Trophoblast cell (in vitro differentiated cells and primary cell): ENCODE measurements around the gene SCGB1D1.

Source experiments
- DNase-seq, 2 donors: peaks; one replicate each; pipeline ENCODE4 v3.0.0-alpha.2; 2016
- H2AFZ ChIP-seq: 2 replicates; pipeline ENCODE4 v1.6.1; 2013; ENCODE audit warnings: low read length, moderate library complexity, mild to moderate bottlenecking; ENCODE audit not compliant: insufficient read depth, poor library complexity
- H2AK5ac ChIP-seq: 2 replicates; pipeline ENCODE4 v1.6.1; 2013; ENCODE audit warnings: mild to moderate bottlenecking, low read length
- H2BK120ac ChIP-seq: 2 replicates; pipeline ENCODE4 v1.6.1; 2013; ENCODE audit warnings: low read length, mild to moderate bottlenecking, moderate library complexity; ENCODE audit not compliant: insufficient read depth, poor library complexity
- H2BK12ac ChIP-seq: 2 replicates; pipeline ENCODE4 v1.6.1; 2013; ENCODE audit warnings: mild to moderate bottlenecking, low read length, moderate library complexity
- H2BK5ac ChIP-seq: 2 replicates; pipeline ENCODE4 v1.6.1; 2013; ENCODE audit warnings: low read length, low read depth, moderate library complexity, mild to moderate bottlenecking; ENCODE audit not compliant: poor library complexity
- H3K14ac ChIP-seq: 2 replicates; pipeline ENCODE4 v1.6.1; 2013; ENCODE audit warnings: mild to moderate bottlenecking, low read length
- H3K18ac ChIP-seq: 2 replicates; pipeline ENCODE4 v1.6.1; 2013; ENCODE audit warnings: mild to moderate bottlenecking, low read length
- H3K23ac ChIP-seq: 2 replicates; pipeline ENCODE4 v1.6.1; 2013; ENCODE audit warnings: low read length
- H3K27ac ChIP-seq: 2 replicates; pipeline ENCODE4 v1.5.1; 2013; ENCODE audit warnings: low read depth, mild to moderate bottlenecking, inconsistent platforms, low read length, moderate library complexity
- H3K27me3 ChIP-seq: 2 replicates; pipeline ENCODE4 v1.6.1; 2013; ENCODE audit warnings: inconsistent platforms, mild to moderate bottlenecking, low read length, moderate library complexity; ENCODE audit not compliant: insufficient read depth
- H3K36me3 ChIP-seq, 2 experiments: 1 replicate in 1 of 2; 2 replicates in 1 of 2; pipeline ENCODE4 v1.6.1; 2013; ENCODE audit warnings: low read length in 2 of 2, mild to moderate bottlenecking in 2 of 2, moderate library complexity in 1 of 2; ENCODE audit not compliant: insufficient read depth in 2 of 2, control insufficient read depth in 1 of 2
- H3K4ac ChIP-seq: 2 replicates; pipeline ENCODE4 v1.6.1; 2013; ENCODE audit warnings: low read depth, mild to moderate bottlenecking, low read length, moderate library complexity
- H3K4me1 ChIP-seq, 2 experiments: 1 replicate in 1 of 2; 2 replicates in 1 of 2; pipeline ENCODE4 v1.6.1; 2013; ENCODE audit warnings: low read length in 2 of 2, mild to moderate bottlenecking in 2 of 2, moderate library complexity in 1 of 2; ENCODE audit not compliant: insufficient read depth in 2 of 2, control insufficient read depth in 1 of 2
- H3K4me2 ChIP-seq: 2 replicates; pipeline ENCODE4 v1.6.1; 2013; ENCODE audit warnings: inconsistent platforms, mild to moderate bottlenecking, low read length, moderate library complexity
- H3K4me3 ChIP-seq: 2 replicates; pipeline ENCODE4 v1.5.1; 2013; ENCODE audit warnings: mild to moderate bottlenecking, low read depth, low read length, inconsistent platforms
- H3K79me1 ChIP-seq: one replicate; pipeline ENCODE4 v1.6.1; 2013; ENCODE audit warnings: low read length
- H3K79me2 ChIP-seq: 2 replicates; pipeline ENCODE4 v1.6.1; 2013; ENCODE audit warnings: low read length, mild to moderate bottlenecking; ENCODE audit not compliant: control insufficient read depth, insufficient read depth, poor library complexity
- H3K9ac ChIP-seq: 2 replicates; pipeline ENCODE4 v1.6.1; 2013; ENCODE audit warnings: mild to moderate bottlenecking, low read length
- H3K9me3 ChIP-seq: 2 replicates; pipeline ENCODE4 v1.6.1; 2013; ENCODE audit warnings: low read depth, mild to moderate bottlenecking, control low read depth, inconsistent platforms, low read length; ENCODE audit not compliant: insufficient read depth
- H4K12ac ChIP-seq: 2 replicates; pipeline ENCODE4 v1.6.1; 2013; ENCODE audit warnings: low read depth, mild to moderate bottlenecking, low read length, moderate library complexity
- H4K8ac ChIP-seq: 2 replicates; pipeline ENCODE4 v1.6.1; 2013; ENCODE audit warnings: low read depth, mild to moderate bottlenecking, low read length, moderate library complexity
- H4K91ac ChIP-seq: one replicate; pipeline ENCODE4 v1.6.1; 2013; ENCODE audit warnings: low read depth, mild to moderate bottlenecking, low read length, moderate library complexity
- WGBS: extraction: QIAGEN DNeasy Blood & Tissue Kit; methylation state at CpG from one replicate; pipeline ENCODE4 v1.1.7; 2013; ENCODE audit warnings: missing lambda C conversion rate; ENCODE audit not compliant: insufficient read length, insufficient coverage; ENCODE audit errors: extremely low coverage; 5-methylcytosine and 5-hydroxymethylcytosine counted together

Gene SCGB1D1

GRCh38 chr11:62241095-62241494 is 51.1 kb downstream of the SCGB1D1 start:
- H2BK120ac ChIP-seq = no peak overlapping the region
- H3K23ac ChIP-seq = no peak overlapping the region
- no peaks in the 10 kb centered on the region for H3K79me1 ChIP-seq
- no peaks in the 10 kb centered on the region for H3K27me3 ChIP-seq
- no peak overlapping the region for H3K4me3 ChIP-seq
- no peak overlapping the region for H2BK5ac ChIP-seq
- no peak overlapping the region for H3K9ac ChIP-seq
- no peak overlapping the region for H3K4me2 ChIP-seq
- H3K79me2 ChIP-seq = no peaks in the 10 kb centered on the region
- H3K14ac ChIP-seq = no peak overlapping the region
- H3K4ac ChIP-seq = no peak overlapping the region
- no peak overlapping the region for H4K8ac ChIP-seq
- H4K12ac ChIP-seq = no peak overlapping the region
- H3K9me3 ChIP-seq = peaks cover 1% of the 10 kb centered on the region
- no peak overlapping the region for H3K27ac ChIP-seq
- DNase-seq = no peak
- H4K91ac ChIP-seq = no peak overlapping the region
- H3K36me3 ChIP-seq = no peaks in the 10 kb centered on the region
- no peaks in the 10 kb centered on the region for H3K4me1 ChIP-seq
- H3K18ac ChIP-seq = no peak overlapping the region
- no peak overlapping the region for H2BK12ac ChIP-seq
- WGBS = no CpG with 5 or more reads among the region's 3 CpGs
- H2AFZ ChIP-seq = no peak overlapping the region
- no peak overlapping the region for H2AK5ac ChIP-seq

DNA sequence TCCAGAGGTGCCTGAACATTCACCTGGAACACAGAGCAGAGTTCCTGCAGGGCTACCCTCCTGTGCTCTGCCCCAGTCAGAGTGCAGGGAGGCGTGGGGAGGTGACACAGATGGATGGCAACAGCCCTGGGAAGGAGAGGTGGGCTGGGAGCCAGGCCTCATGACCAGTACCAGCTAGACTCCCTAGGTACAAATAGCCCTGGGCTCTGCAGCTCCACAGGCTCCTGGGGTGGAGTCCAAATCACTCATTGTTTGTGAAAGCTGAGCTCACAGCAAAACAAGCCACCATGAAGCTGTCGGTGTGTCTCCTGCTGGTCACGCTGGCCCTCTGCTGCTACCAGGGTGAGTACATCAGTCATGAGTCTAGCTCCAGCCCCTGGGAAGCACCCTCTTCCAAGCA is 52.0 kb downstream of the SCGB1D1 start, which contains the start of gene SCGB1D2:
Gene SCGB1D2, plus strand, starts transcription at position 219 of the 400 bp plus-strand sequence. Its CDS starts 69 bp downstream, at position 288.
- Histone ChIP-seq H3K18ac (no peak within 1 kb of the TSS), H2AK5ac (no peak within 1 kb of the TSS), H2BK120ac (no peak within 1 kb of the TSS), H3K36me3 (no peaks in the 10 kb centered on the region), H2BK12ac (no peak within 1 kb of the TSS), H3K4ac (no peak within 1 kb of the TSS), H3K27ac (no peak within 1 kb of the TSS), H3K79me1 (no peaks in the 10 kb centered on the region), H3K79me2 (no peaks in the 10 kb centered on the region), H3K23ac (no peak within 1 kb of the TSS), H2BK5ac (no peak within 1 kb of the TSS), H3K27me3 (no peaks in the 10 kb centered on the region), H4K91ac (no peak within 1 kb of the TSS), H3K9ac (no peak within 1 kb of the TSS), H2AFZ (no peak within 1 kb of the TSS), H3K4me1 (no peaks in the 10 kb centered on the region), H4K8ac (no peak within 1 kb of the TSS), H4K12ac (no peak within 1 kb of the TSS), H3K9me3 (peaks cover 1% of the 10 kb centered on the region), H3K4me2 (no peak within 1 kb of the TSS), H3K4me3 (no peak within 1 kb of the TSS), H3K14ac (no peak within 1 kb of the TSS)
- no peak for DNase-seq
- no CpG with 5 or more reads among the region's 3 CpGs for WGBS
